ENCODE results near the gene PRKN.

GRCh38 chr6:161396539-161396938 lies 1331.0 kb downstream of the PRKN start:
- TF ChIP-seq FOXA1 (IDR thresholded peaks at IDR 0.05), result no peak
- TF ChIP-seq PKNOX1 (IDR thresholded peaks at IDR 0.05), result no peak
- no peak for TF ChIP-seq TARDBP (IDR thresholded peaks at IDR 0.05)
- TF ChIP-seq ARNT (IDR thresholded peaks at IDR 0.05), result no peak
- no peak for TF ChIP-seq FOXK2 (IDR thresholded peaks at IDR 0.05)
- no peak for TF ChIP-seq HDGF (IDR thresholded peaks at IDR 0.05; ENCODE audit: borderline replicate concordance)

Measured in HEK293T (cell line).